HG02610 (cell line): Measurements from ENCODE around the gene EVI5.
A peak's percentile ranks its signal among the peaks of the same experiment; 100 is the strongest.
"Not testable (repeated sequence)": the region's sequence is repeated elsewhere in the genome, so short reads cannot be mapped to it uniquely, and the experiment has no call there.

Source experiments
- ATAC-seq: cut with Tn5 transposase; IDR thresholded peaks from one replicate; pipeline ENCODE4 v1.9.1; 2021; ENCODE audit warnings: mild to moderate bottlenecking, moderate library complexity; ENCODE audit not compliant: unreplicated experiment

EVI5 gene

DNA sequence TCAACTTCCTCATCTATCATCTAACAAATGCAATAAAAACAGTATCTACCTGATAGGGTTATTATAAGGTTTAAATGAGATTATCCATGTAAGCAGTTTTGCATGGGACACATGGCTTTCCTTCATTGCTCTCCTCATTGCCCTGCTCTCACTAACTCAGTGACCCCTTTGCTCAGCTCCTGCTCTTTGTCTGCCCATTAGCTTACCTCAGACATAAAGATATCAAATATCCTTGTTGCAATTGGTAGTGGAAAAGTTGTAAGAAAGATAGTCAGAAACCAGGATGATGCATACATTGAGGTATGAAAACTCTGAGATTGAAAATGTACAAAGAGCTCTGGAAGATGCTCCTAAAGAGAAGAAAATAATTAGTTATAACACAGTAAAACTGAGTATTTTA is 89.8 kb downstream of the EVI5 start:
- no peak for ATAC-seq

DNA sequence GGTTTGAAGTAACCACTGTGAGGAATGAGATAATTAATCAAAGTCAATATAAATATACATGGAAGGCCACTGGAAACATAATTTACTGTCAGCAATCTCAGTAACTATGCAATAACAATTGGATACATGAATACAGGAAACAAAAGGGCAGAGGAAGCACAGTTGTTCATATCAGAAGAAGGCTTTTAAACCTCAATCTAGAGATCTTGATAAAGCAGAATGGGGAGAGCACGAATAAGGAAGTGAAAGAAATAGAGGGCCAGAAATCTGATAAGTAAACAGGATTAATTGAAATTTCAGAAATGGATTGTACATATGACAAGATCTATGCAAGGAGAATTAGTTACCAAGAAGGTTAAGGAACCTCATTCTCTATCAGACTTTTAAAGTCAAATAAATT is 93.0 kb downstream of the EVI5 start:
- ATAC-seq, result no peak

DNA sequence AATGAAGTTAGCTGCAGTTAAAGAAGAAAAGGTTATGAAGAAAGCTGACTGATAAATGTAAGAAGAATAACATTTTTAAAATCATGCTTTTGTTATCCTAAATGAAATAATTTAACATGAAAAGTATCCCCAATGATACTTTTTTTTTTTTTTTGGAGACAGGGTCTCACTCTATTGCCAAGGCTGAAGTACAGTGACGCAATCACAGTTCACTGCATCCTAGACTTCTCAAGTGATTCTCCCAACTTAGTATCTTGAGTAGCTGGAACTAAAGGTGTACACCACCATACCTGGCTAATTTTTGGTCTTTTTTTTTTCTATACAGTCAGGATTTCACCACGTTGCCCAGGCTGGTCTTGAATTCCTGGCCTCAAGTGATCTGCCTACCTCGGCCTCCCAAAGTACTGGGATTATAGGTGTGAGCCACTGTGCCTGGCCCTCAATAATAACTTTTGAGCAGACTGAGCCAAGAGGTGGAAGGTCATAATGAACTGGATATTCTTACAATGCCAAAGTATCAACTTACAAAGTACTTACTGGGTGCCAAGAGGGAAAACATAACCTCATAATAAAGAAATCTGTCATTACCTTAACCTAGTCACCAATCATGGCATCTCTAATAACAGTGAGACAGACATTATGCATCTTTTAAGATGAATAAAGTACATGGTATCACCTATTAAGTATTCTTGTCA is 94.5 kb downstream of the EVI5 start:
- ATAC-seq, result no peak

DNA sequence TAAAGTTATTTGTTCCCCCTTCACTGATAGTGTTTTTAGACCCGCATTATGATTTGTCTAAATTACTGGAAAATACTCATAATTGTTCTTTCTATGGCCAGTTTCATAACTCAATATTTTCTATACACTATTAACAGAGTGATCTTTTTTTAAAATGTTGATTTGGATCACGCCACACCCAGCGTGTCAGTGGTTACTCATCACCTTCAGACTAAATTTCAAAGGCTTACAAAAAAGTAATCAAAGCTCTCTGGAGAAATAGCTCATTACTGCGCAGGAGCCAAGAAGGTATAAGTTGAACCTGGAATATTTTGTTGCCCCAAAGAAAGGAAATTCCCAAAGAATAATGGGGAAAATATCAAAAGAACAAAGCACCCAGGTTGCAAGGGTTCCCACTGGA is 104.9 kb downstream of the EVI5 start:
- ATAC-seq, result no peak

DNA sequence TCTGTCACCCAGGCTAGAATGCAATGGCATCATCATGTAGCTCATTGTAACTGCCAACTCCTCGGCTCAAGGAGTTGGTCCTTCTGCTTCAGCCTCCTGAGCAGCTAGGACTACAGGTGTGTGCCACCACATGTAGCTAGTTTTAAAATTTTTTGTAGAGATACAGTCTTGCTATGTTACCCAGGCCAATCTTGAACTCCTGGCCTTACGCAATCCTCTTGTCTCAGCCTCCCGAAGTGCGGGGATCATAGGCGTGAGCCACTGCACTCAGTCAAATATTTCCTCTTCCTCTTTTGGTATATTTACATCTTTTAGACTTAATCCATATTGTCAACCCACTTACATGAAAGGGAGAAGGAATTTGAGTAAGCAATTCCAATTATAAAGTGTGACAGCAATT is 121.1 kb downstream of the EVI5 start:
- no peak for ATAC-seq

DNA sequence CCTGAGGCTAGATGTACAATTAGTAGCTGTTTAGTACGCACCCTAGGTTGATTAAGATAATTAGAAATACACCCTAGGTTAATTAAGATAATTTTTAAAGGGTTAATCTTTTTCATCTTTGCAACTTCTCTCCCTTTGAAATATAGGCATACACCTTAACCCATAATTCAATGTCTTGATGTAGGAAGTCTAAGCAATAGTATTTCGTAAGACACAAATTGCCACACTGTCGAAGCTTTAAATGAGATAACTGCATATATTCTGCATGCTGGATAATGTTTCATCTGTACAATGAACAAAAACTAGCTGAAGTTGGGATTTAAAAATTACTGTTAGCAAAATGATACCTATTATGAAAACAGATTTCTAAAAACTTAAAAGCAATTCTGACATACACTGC is 122.9 kb downstream of the EVI5 start:
- ATAC-seq, result no peak

DNA sequence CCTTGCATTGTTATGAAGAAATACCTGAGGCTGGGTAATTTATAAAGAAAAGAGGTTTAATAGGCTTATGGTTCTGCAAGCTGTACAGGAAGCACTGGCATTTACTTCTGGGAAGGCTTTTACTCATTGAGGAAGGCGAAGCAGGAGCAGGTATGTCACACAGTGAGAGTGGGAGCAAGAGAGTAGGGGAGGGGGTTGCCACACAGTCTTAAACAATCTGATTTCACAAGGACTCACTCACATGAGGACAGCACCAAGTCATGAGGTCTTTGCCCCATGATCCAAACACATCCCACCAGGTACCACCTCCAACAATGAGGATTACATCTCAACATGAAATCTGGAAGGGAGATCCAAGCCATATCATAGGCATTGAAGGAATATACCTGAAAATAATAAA is 127.2 kb downstream of the EVI5 start:
- no peak for ATAC-seq

DNA sequence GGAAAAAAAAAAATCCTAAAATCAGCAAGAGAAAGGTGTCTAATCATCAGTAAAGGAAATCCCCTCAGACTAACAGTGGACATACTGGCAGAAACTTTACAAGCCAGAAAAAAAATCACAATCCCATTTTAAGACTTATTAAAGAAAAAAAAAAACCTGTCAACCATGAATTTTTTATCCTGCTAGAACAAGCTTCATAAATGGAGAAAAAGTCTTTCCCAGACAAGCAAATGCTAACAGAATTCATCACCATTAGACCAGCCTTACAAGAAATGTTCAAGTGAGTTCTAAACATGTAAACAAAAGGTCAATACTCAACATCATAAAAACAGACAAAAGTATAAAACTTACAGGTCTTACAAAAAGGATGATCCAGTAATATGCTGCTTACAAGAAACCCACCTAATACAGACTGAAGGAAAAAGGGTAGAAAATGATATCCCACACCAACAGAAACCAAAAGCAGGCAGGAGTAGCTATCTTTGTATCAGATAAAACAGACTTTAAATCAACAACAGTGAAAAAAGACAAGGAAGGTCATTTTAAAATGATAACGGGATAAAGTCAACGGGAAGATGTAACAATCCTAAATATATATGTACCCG is 129.6 kb downstream of the EVI5 start:
- ATAC-seq, result no peak

DNA sequence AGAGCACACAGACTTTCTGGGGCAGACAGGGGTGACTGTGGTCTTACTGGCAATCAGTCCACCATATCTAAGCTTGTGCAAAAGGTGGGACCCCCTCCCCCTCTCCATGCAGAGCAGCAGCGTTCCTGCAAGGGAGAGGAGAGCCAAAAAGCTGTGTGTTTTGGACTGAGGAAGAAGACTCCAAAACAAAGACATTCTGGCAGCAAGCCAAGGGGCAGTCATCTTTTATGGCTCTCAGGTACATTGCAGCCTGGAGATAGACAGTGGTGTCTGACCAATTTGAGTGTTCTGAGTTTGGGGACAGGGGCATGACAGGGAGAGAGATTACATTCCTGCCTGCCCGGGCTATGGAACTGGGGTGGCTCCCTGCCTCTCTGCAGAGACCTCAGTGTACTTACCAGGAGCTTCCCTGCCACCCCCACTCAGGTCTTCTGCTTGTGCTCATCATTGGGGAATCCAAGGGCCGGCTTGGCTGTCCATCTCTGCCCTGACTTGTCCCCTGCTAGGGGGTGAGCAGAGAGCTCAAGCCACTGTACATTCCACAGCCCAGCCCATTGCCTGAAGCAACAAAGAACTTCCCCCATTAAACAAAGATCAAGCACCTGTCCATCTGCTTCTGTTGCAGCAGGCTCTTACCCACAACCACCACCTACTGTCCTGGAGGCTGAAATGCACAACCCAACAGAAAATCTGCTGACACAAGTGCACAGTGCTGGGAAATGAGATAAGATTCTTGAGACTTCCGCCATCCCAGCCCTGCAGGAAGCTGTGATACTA is 131.1 kb downstream of the EVI5 start:
- no peak for ATAC-seq

DNA sequence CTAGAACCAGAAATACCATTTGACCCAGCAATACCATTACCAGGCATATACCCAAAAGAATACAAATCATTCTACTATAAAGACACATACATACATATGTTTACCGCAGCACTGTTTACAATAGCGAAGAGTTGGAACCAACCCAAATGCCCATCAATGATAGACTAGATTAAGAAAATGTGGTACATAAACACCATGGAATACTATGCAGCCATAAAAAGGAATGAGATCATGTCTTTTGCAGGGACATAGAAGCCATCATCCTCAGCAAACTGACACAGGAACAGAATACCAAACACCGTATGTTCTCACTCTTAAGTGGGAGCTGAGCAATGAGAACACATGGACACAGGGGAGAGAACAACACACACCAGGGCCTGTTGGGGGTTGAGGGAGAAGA is 144.2 kb downstream of the EVI5 start:
- not testable (repeated sequence) for ATAC-seq

DNA sequence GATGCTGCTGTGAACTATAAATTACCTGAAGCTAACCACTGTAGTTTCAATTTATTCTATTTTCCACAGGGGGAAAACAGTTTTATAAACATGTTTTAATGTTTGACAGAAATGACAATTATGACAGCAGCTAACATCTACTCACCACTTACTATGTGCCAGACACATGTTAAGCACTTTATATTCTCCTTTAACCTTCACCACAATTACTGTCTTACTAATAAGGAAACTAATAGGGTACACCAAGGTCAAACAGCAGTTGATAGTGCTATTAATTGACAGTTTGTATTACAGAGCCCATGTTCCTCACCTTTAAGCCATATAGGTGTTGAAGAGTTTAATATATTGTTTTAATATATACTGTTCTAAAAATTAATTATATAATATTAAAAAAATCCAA is 146.4 kb downstream of the EVI5 start:
- no peak for ATAC-seq

DNA sequence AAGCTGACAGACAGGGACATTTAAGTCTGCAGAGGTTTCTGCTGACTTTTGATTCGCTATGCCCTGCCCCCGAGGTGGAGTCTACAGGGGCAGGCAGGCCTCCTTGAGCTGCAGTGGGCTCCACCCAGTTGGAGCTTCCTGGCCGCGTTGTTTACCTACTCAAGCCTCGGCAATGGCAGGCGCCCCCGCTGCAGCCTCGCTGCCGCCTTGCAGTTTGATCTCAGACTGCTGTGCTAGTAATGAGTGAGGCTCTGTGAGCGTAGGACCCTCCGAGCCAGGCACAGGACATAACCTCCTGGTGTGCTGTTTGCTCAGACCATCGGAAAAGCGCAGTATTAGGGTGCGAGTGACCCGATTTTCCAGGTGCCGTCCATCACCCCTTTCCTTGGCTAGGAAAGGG is 149.7 kb downstream of the EVI5 start:
- ATAC-seq, result not testable (repeated sequence)

DNA sequence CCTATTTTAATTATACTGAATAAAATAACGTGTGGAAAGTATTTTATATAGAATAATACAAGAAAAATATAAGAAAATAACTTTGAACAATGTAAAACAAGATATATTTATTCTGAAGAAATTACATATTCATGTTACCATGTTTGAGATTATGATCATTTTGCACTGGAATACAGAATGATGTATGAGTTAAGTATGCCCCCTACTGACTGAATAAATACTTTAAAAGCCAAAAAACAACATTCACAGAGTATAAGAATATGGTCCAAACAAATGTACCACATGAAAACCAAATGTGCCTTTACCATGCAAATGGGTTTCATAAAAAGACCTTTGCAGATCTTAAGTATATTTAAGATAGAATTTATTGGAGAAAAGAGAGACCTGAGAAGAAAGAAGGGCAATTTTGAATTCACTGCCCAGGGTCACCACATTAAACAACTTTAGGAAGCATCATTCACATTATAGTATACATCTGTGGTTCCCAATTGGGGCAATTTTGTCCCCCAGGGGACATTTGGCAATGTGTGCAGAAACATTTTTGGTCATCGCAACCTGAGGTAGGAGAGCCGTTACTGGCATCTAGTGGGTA is 161.6 kb downstream of the EVI5 start:
- no peak for ATAC-seq

DNA sequence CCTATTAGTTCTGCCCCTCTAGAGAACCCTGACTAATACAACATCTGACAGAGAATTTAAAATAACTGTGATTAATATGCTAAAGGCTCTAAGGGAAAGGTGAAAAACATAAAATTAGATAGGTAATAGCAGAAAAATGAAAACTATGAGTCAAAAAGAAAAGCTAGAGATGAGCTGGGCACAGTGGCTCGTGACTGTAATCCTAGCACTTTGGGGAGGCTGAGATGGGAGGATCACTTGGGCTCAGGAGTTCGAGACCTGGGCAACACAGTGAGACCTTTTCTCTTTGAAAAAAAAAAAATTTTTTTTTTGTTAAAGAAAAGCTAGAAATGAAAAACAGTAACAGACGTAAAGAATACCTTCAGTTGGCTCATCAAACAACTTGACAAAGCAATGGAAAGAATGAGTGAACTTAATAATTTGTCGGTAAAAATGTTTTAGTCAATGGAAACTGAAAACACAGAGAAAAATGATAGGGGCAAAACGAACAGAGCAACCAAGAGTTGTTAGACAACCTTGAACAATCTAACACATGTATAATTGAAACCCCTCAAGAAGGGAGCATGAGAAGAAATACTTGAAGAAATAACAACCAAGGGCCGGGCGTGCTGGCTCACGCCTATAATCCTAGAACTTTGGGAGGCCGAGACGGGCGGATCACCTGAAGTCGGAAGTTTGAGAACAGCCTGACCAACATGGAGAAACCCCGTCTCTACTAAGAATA is 165.3 kb downstream of the EVI5 start:
- ATAC-seq, result no peak

DNA sequence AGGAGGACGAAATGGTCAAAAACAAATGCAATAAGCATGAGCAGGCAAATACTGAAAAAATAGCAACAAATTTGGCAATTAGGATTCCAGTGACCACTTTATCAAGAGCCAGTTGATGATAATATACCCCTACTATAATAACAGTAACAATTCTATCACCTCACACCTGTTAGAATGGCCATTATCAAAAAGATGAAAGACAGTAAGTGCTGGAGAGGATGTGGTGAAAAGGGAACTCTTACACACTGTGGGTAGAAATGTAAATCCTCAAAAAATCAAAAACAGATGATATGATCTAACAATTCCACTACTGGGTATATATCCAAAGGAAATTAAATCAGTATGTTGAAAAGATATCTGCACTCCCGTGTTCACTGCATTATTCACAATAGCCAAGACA is 183.9 kb downstream of the EVI5 start:
- no peak for ATAC-seq

DNA sequence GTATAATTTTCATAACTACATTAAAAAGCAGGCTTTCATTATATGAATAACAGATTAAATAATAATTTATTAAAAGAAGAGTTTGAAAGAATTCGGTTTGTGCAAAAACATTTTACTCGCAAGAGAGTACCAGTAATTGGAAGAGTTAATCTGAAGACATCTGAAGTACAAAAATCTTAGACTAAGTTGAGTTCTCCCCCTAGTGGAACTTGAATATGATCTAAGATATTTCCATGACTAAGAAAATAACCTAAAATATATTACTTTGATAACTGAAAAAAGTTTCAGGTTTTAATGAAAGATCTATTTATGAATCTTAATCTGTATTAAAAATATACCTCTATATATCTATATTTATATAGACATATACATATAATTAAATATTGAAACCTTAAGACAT is 185.7 kb downstream of the EVI5 start:
- ATAC-seq, result no peak

DNA sequence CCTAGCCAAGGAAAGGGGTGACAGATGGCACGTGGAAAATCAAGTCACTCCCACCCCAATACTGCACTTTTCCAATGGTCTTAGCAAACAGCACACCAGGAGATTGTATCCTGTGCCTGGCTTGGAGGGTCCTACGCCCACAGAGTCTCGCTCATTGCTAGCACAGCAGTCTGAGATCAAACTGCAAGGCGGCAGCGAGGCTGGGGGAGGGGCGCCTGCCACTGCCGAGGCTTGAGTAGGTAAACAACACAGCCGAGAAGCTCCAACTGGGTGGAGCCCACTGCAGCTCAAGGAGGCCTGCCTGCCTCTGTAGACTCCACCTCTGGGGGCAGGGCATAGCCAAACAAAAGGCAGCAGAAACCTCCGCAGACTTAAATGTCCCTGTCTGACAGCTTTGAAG is 195.5 kb downstream of the EVI5 start:
- not testable (repeated sequence) for ATAC-seq

DNA sequence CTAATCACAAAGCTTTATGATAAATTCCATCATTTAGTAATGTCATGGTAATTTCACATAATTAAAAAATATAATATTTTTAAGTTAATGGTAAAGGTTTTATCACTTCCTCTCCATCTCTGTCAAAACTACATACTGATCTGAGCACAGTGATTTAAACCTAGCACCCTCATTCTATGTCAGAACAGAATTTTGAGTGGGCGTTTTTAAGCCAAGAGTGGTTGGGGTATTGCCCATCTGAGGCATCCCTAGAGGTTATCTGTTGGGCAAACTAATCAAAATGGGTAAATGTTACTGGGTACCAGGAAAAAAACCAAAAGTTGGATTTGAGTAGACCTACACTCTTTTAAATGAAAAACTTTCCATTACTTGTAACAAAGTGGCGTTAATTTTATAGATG is 197.5 kb downstream of the EVI5 start:
- ATAC-seq, result peak; percentile 53

DNA sequence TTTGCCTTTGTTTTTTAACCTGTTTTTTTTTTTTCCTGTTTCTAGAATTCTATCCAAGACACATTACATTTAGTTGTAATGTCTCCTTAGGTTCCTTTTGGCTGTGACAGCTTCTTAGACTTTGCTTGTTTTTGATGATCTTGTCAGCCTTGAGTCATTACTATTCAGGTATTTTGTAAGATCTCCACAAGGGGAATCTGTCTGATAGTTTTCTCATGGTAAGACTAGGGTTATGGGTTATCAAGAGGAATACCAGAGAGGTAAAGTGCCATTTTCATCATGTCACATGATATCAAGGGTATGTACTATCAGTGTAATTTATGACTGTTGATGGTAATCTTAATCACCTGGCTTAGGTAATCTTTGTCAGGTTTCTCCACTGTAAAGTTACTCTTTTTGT is 199.1 kb downstream of the EVI5 start:
- ATAC-seq, result no peak

DNA sequence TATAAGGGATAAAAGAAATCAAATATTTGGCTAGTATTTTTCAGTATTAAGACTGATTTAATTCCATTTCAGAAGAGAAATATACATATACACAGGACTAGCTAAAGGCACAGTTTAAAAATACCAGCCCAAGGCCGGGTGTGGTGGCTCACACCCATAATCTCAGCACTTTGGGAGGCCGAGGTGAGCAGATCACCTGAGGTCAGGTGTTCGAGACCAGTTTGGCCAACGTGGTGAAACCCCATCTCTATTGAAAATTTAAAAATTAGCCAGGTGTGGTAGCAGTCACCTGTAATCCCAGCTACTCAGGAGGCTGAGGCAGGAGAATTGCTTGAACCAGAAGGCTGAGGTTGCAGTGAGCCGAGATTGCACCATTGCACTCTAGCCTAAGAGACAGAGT is 200.1 kb downstream of the EVI5 start:
- peak; percentile 10 for ATAC-seq
